D721Med (cell line): ENCODE results near the gene DCST2.
A peak's percentile ranks its signal among the peaks of the same experiment; 100 is the strongest.

ENCODE experiments used
- DNase-seq: peaks from one replicate; pipeline ENCODE4 v3.0.0; 2011; ENCODE audit warnings: low spot score; ENCODE audit not compliant: insufficient read length
- FAIRE-seq: peaks from 2 replicates; lab custom pipeline; 2011; peaks lifted over from hg19 to GRCh38; lab: Jason Lieb, UNC
- TF ChIP-seq, protein P1 (sequence below): IDR thresholded peaks from 2 replicates; pipeline ENCODE4 v1.5.1; 2012; ENCODE audit warnings: mild to moderate bottlenecking, control low read depth; ENCODE audit not compliant: insufficient read depth; ENCODE audit errors: missing control alignments

Gene DCST2

DNA sequence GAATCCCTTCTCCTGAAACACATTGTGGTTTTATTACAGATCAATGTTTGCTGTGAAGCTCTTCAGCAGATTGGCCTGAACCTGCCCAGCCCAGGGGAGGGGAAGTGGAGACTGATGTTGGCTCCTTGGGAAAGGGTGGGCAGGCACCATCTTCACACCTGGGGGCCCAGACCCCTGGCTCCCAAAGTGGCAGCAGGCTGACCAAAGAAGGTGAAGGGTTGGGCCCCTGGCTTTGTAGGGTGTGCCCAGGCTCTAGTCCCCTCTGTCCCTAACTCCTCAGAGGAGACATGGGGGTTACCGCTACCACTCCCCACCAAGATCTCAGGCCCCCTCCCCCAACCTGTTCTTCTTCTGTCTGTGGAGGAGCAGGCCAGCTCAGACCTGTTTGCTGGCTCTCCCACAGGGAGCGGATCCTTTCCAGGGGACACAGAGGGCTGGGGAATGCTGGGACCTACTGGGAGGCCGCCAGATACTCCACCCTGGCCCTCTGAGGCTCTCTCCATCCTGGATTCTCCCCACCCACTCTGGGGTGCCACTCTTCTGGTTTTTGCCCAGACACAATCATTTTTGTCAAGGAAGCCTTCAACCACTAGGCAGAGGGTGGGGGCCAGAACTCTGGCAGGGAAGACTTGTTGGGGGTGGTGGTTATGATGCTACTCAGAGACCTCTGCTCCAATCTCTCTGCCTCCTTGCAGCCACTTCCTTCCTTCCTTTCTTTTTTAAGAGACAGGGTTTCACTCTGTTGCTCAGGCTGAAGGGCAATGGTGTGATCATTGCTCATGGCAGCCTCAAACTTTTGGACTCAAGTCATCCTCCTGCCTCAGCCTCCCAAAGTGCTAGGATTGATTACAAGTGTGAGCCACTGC is 40.0 kb upstream of the DCST2 start:
- DNase-seq (no peak), FAIRE-seq (no peak)
- TF ChIP-seq, protein P1, sequence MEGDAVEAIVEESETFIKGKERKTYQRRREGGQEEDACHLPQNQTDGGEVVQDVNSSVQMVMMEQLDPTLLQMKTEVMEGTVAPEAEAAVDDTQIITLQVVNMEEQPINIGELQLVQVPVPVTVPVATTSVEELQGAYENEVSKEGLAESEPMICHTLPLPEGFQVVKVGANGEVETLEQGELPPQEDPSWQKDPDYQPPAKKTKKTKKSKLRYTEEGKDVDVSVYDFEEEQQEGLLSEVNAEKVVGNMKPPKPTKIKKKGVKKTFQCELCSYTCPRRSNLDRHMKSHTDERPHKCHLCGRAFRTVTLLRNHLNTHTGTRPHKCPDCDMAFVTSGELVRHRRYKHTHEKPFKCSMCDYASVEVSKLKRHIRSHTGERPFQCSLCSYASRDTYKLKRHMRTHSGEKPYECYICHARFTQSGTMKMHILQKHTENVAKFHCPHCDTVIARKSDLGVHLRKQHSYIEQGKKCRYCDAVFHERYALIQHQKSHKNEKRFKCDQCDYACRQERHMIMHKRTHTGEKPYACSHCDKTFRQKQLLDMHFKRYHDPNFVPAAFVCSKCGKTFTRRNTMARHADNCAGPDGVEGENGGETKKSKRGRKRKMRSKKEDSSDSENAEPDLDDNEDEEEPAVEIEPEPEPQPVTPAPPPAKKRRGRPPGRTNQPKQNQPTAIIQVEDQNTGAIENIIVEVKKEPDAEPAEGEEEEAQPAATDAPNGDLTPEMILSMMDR, result no peak

DNA sequence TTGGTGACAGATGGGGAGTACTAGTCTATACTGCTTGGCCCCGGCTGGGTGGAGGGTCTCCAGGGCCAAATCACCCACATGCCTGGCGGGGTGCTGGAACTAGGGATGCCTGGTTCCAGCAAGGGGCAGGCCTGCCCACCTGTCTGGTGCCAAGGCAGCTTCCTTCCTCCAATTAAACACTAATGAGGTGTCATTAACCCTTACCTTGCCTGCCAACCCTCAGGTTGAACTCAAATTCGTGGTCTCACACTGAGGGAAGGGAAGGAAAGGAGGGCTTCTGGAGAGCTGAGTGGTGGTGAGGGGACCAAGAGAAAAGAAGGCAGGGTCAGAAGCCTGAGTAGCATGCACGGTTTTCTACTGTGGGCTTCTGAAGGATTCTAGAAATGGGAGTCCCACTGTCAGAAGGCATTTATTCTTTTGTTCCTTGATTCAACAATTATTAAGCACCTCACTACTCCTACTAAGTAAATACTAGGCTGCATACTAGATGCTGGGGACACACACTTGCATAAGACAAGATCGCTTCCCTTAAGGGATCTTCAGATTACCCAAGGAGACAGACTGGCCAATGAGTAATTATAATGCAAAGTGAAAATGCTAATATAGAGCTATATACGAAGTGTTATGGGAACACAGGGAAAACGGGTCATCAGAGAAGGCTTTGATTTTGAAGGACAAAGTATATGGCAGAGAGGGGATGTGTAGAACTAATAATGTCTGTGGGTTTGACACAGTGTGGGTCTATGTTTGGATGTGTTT is 39.1 kb upstream of the DCST2 start:
- DNase-seq (no peak), FAIRE-seq (no peak)
- TF ChIP-seq, protein P1, result no peak

DNA sequence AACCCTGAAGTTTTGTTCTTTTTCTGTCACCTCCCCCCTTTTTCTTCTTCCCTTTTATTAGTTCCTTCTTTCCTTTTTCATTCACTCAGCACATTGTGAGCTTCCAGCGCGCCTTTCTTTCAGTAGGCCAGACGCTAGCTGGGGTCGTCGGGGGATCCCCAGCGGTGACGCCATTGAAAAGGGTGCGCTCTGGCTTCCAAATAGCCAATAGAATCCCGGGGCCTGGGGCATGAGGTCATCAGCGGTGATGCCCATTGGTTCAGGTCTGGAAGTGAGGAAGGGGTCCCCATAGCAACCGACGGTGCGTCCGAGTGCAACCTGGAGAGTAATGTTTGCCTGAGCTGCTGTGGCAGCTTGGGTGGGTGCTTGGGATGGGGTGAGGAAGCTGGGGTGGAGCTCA is 38.1 kb upstream of the DCST2 start:
- TF ChIP-seq, protein P1, result no peak
- FAIRE-seq (no peak), DNase-seq (no peak)

DNA sequence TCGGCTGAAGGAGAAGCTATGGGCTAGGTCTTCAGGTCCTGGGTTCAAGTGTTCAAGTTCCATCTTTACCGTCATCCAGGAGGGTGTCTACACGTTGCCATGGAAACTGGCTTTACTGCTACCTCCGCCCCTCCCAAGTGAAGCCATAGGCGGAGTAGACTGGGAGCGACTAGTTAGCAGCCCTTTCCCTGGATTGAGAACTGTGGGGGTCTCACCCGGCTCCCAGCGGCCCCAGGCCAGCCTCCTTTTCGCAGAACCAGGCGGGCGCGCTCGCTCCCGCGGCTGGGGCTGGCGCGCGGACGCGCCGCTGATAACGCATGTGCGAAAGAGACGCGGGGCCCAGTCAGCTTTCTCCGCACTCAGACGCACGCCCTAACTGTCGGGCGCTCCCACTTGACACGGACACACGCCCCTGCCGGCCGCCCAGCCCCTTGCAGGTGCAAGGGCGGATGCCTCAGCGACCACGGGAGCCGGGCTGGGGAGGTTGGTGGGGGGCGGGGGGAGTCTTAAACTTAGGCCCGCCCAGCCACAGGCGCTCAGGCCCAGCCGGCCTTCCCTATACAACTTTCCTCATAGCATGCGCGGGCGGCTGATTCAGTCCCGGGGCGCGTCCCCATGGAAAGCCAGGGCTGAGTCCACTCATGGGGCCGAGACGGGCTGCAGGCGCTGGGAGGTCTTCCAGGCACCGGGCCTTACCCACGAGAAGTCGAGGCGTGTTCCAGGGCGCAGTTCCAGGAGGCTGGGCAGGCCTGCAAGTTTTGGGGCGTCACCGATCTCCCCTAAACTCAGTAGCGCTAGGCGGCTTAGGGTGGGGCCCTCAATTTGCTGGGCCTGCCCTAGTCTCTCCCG is 37.4 kb upstream of the DCST2 start:
- no peak for FAIRE-seq
- TF ChIP-seq, protein P1, result peak; percentile 8
- peak; percentile 74 for DNase-seq

DNA sequence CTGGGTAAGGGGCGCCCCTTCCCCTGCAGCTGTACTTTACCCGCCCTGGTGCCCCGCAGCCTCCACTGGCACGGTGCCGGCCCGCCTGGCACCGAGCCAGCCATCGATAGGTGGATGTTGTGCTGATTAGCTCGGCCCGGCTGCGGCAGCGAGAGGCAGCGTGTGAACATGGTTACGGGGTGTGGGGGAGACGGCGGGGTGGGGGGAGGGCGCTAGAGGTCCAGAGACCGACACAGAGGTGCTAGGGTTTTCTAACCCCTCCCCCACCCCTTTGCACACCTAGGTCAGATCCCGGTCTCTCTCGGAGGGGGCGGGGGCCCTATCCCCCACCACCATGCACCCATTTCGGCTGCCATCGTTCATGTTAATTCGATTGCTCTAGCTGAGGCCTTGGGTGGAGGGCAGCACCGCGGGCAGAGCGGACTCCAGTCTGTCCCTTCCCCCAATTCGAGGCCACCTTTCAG is 36.6 kb upstream of the DCST2 start:
- TF ChIP-seq, protein P1, result no peak
- DNase-seq, result no peak
- no peak for FAIRE-seq

DNA sequence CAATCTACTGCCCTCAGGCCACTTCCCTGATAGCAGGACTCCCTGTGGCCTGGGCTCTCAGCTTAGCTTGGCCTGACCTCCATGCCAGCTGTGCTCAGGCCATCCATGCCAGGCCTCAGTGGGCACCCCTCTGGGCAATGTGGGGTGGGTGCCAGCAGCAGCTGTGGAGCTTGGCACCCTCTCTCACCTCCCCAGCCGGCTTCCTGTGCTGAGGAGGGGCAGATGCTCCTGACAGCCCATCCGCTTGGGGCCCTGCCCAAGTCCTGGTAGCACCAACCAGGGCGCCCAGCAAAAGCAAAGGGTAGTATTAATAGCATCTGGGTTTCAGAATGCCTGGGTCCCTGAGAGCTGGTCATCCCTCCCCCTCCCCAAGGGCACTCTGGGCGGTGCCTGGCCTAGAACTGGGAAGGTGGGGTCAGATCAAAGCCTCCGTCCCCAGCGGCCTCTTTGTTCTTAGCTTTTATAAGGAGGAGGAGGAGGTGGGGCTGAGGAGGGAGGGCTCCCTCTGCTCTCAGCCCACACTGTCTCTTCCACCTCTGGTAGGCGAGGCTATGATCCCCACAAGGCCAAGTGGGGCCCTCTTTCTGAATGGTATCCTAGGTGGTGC is 36.1 kb upstream of the DCST2 start:
- DNase-seq (no peak), FAIRE-seq (no peak)
- TF ChIP-seq, protein P1, result no peak
